H1 (cell line): ENCODE results near the gene MBD5. TPM values are rescaled to one million over a fixed set of nuclear protein-coding genes. Genes with fewer than 3 reads are reported as not detected.

Experiments used
- CTCF ChIA-PET: fragments of 300-600 bp; sonication (Branson Sonifier 250); formaldehyde crosslinking; loops from one replicate; lab custom pipeline; 2021; ENCODE audit not compliant: partially characterized antibody; lab: Charles Lee
- POLR2A ChIA-PET: fragments of 300-600 bp; sonication (Branson Sonifier 250); formaldehyde crosslinking; loops from one replicate; lab custom pipeline; 2021; ENCODE audit warnings: inconsistent platforms; ENCODE audit not compliant: partially characterized antibody; lab: Charles Lee
- DNase-seq, 2 experiments: peaks; one replicate each; pipeline versions ENCODE4 v3.0.0 to v3.0.0-alpha.2; 2010 to 2022; ENCODE audit warnings: low spot score in 2 of 2, low read depth in 1 of 2, mixed read lengths in 1 of 2
- FAIRE-seq: peaks from 2 replicates; lab custom pipeline; 2011; peaks lifted over from hg19 to GRCh38; lab: Jason Lieb, UNC
- H2AFZ ChIP-seq: 2 replicates; pipeline ENCODE4 v1.8.1; 2012; ENCODE audit warnings: low read length, inconsistent platforms
- H2AK5ac ChIP-seq: 2 replicates; pipeline ENCODE4 v1.6.1; 2013; ENCODE audit warnings: low read depth, low read length
- H2BK120ac ChIP-seq: replicated peaks from 2 replicates; pipeline ENCODE3; 2013; ENCODE audit warnings: low read depth, low read length, inconsistent platforms
- H2BK12ac ChIP-seq: 2 replicates; pipeline ENCODE4 v1.6.1; 2013; ENCODE audit warnings: low read depth, low read length
- H2BK15ac ChIP-seq: 2 replicates; pipeline ENCODE4 v1.6.1; 2013; ENCODE audit warnings: low read length
- H2BK20ac ChIP-seq: 2 replicates; pipeline ENCODE4 v1.6.1; 2013; ENCODE audit warnings: low read length
- H2BK5ac ChIP-seq: 2 replicates; pipeline ENCODE4 v1.6.1; 2013; ENCODE audit warnings: low read depth, low read length
- H3K14ac ChIP-seq: 2 replicates; pipeline ENCODE4 v1.6.1; 2013; ENCODE audit warnings: inconsistent platforms; ENCODE audit not compliant: insufficient read length
- H3K18ac ChIP-seq: 2 replicates; pipeline ENCODE4 v1.6.1; 2013; ENCODE audit warnings: low read length; ENCODE audit errors: extremely low read depth
- H3K23ac ChIP-seq: 2 replicates; pipeline ENCODE4 v1.6.1; 2013; ENCODE audit warnings: inconsistent platforms; ENCODE audit not compliant: insufficient read length
- H3K23me2 ChIP-seq: 2 replicates; pipeline ENCODE4 v1.6.1; 2013; ENCODE audit warnings: low read depth, low read length
- H3K27ac ChIP-seq: 2 replicates; pipeline ENCODE4 v1.6.1; 2011; ENCODE audit warnings: low read depth, low read length, inconsistent platforms
- H3K27me3 ChIP-seq, 4 experiments: replicated peaks in 1 of 4; 1 replicate in 1 of 4; 2 replicates in 3 of 4; pipeline versions ENCODE4 v1.6.1 to v1.8.1; 2011 to 2013; ENCODE audit warnings: low read length in 3 of 4, mild to moderate bottlenecking in 3 of 4, inconsistent platforms in 2 of 4, mixed read lengths in 2 of 4, moderate library complexity in 1 of 4; ENCODE audit not compliant: control insufficient read depth in 3 of 4, insufficient read depth in 3 of 4; ENCODE audit errors: extremely low read depth in 1 of 4
- H3K36me3 ChIP-seq, 4 experiments: 2 replicates each; pipeline versions ENCODE4 v1.6.1 to v1.8.1; 2011 to 2013; ENCODE audit warnings: mild to moderate bottlenecking in 4 of 4, low read length in 3 of 4, moderate library complexity in 2 of 4, control low read depth in 1 of 4, inconsistent platforms in 1 of 4; ENCODE audit not compliant: insufficient read depth in 4 of 4, control insufficient read depth in 2 of 4
- H3K4ac ChIP-seq: replicated peaks from 2 replicates; pipeline ENCODE3; 2013; ENCODE audit warnings: low read length, low read depth, mixed read lengths, inconsistent platforms; ENCODE audit not compliant: insufficient read length
- H3K4me1 ChIP-seq, 4 experiments: replicated peaks in 1 of 4; 1 replicate in 1 of 4; 2 replicates in 3 of 4; pipeline versions ENCODE4 v1.6.1 to v1.8.1; 2011 to 2013; ENCODE audit warnings: low read length in 3 of 4, inconsistent platforms in 2 of 4, mixed read lengths in 1 of 4; ENCODE audit not compliant: insufficient read depth in 4 of 4, control insufficient read depth in 3 of 4
- H3K4me2 ChIP-seq, 2 experiments: 2 replicates each; pipeline versions ENCODE4 v1.6.1 to v1.8.1; 2011 to 2013; ENCODE audit warnings: low read depth in 2 of 2, low read length in 2 of 2, control low read depth in 1 of 2, inconsistent platforms in 1 of 2, mild to moderate bottlenecking in 1 of 2; ENCODE audit not compliant: insufficient read depth in 1 of 2
- H3K4me3 ChIP-seq, 4 experiments: fragments of 200-600, 300-600 bp in 1 of 4; sonication (generic), shearing (Covaris generic), sonication (Bioruptor Twin) in 1 of 4; 2 replicates each; pipeline versions ENCODE4 v1.5.1 to v1.8.1; 2011 to 2016; ENCODE audit warnings: low read length in 4 of 4, low read depth in 3 of 4, control low read depth in 2 of 4, inconsistent platforms in 2 of 4, mild to moderate bottlenecking in 2 of 4, mixed read lengths in 1 of 4, moderate library complexity in 1 of 4; ENCODE audit not compliant: insufficient read depth in 2 of 4; ENCODE audit errors: extremely low read depth in 1 of 4
- H3K56ac ChIP-seq: replicated peaks from 2 replicates; pipeline ENCODE3; 2013; ENCODE audit warnings: low read depth, mild to moderate bottlenecking, mixed read lengths, low read length, inconsistent platforms; ENCODE audit not compliant: insufficient read length
- H3K79me1 ChIP-seq: 2 replicates; pipeline ENCODE4 v1.6.1; 2013; ENCODE audit warnings: low read depth, low read length, control low read depth
- H3K79me2 ChIP-seq, 2 experiments: 2 replicates each; pipeline versions ENCODE4 v1.6.1 to v1.8.1; 2012 to 2013; ENCODE audit warnings: low read length in 2 of 2, mild to moderate bottlenecking in 2 of 2, inconsistent platforms in 1 of 2; ENCODE audit not compliant: insufficient read depth in 2 of 2, control insufficient read depth in 1 of 2
- H3K9ac ChIP-seq, 4 experiments: replicated peaks in 1 of 4; 1 replicate in 1 of 4; 2 replicates in 3 of 4; pipeline versions ENCODE4 v1.6.1 to v1.8.1; 2011 to 2013; ENCODE audit warnings: low read depth in 3 of 4, low read length in 3 of 4, control low read depth in 2 of 4, mild to moderate bottlenecking in 2 of 4, moderate library complexity in 2 of 4, inconsistent platforms in 1 of 4; ENCODE audit errors: extremely low read depth in 1 of 4
- H3K9me3 ChIP-seq, 2 experiments: 2 replicates each; pipeline versions ENCODE4 v1.6.1 to v1.8.1; 2012 to 2013; ENCODE audit warnings: mild to moderate bottlenecking in 2 of 2, moderate library complexity in 2 of 2, control low read depth in 1 of 2, inconsistent platforms in 1 of 2, low read depth in 1 of 2, low read length in 1 of 2, mixed read lengths in 1 of 2; ENCODE audit not compliant: insufficient read depth in 2 of 2
- H4K20me1 ChIP-seq, 2 experiments: replicated peaks in 1 of 2; 2 replicates each; pipeline versions ENCODE3 to v1.8.1; 2011 to 2013; ENCODE audit warnings: inconsistent platforms in 2 of 2, low read length in 2 of 2, mild to moderate bottlenecking in 1 of 2; ENCODE audit not compliant: insufficient read depth in 2 of 2, control insufficient read depth in 1 of 2
- H4K5ac ChIP-seq: 2 replicates; pipeline ENCODE4 v1.6.1; 2013; ENCODE audit warnings: low read length, low read depth, mixed read lengths, inconsistent platforms; ENCODE audit not compliant: insufficient read length
- H4K8ac ChIP-seq: 2 replicates; pipeline ENCODE4 v1.8.0; 2013; ENCODE audit warnings: mild to moderate bottlenecking, moderate library complexity, low read length, inconsistent platforms; ENCODE audit not compliant: insufficient read depth; ENCODE audit errors: extremely low read depth
- H4K91ac ChIP-seq: replicated peaks from 2 replicates; pipeline ENCODE3; 2013; ENCODE audit warnings: low read length, mixed read lengths, inconsistent platforms; ENCODE audit not compliant: insufficient read length
- FOSL1 ChIP-seq: IDR thresholded peaks from 2 replicates; pipeline ENCODE4 v1.6.1; 2011; ENCODE audit warnings: mild to moderate bottlenecking, low read depth, low read length, moderate library complexity; ENCODE audit not compliant: insufficient read depth
- PHF8 ChIP-seq: fragments of 200-600 bp; sonication (generic); conservative IDR thresholded peaks from 2 replicates; pipeline ENCODE4 v1.7.1; 2012; ENCODE audit warnings: low read depth, mild to moderate bottlenecking, inconsistent platforms, low read length, moderate library complexity
- POLR2AphosphoS5 ChIP-seq: IDR thresholded peaks from 2 replicates; pipeline ENCODE4 v1.6.1; 2011; ENCODE audit warnings: low read depth, low read length
- TAF7 ChIP-seq: optimal IDR thresholded peaks from 2 replicates; pipeline ENCODE3; 2011; ENCODE audit warnings: low read depth, mild to moderate bottlenecking, inconsistent platforms, low read length, moderate library complexity, borderline replicate concordance
- TCF12 ChIP-seq: IDR thresholded peaks from 2 replicates; pipeline ENCODE4 v1.6.1; 2011; ENCODE audit warnings: low read depth, mild to moderate bottlenecking, low read length
- WGBS, 2 experiments: shearing (Covaris generic) in 1 of 2; methylation state at CpG; one replicate each; pipeline versions ENCODE4 v1.1.6 to v1.1.7; 2013 to 2015; ENCODE audit warnings: low lambda C conversion rate in 2 of 2, mixed read lengths in 2 of 2, inconsistent platforms in 1 of 2, low coverage in 1 of 2, missing lambda C conversion rate in 1 of 2; ENCODE audit not compliant: insufficient replicate concordance in 2 of 2, insufficient coverage in 1 of 2, insufficient read length in 1 of 2; ENCODE audit errors: extremely low coverage in 1 of 2, missing lambda C conversion rate in 1 of 2; 5-methylcytosine and 5-hydroxymethylcytosine counted together
- polyA plus RNA-seq, 7 experiments: library from polyadenylated mRNA; depleted of rRNA in 3 of 7; stranded (reverse) in 5 of 7; unstranded in 2 of 7; fragments of >200 nt in 5 of 7; fragments of 200-250 nt in 2 of 7; gene quantifications; 1 replicate in 5 of 7; 2 replicates in 1 of 7; 4 replicates in 1 of 7; pipeline versions ENCODE4 v1.2.1 to v1.2.3, GENCODE V29; 2011 to 2013; ENCODE audit warnings: missing spikeins in 2 of 7, mixed read lengths in 2 of 7
- total RNA-seq: library from RNA; stranded (reverse); fragmentation: NEBNext Ultra II Directional; extraction: Animal tissue kit (Norgen Biotek cat#: 25700); gene quantifications from 2 replicates; pipeline ENCODE4 v1.2.1, GENCODE V29; 2021
- TF ChIP-seq, protein P1 (sequence below): IDR thresholded peaks from 2 replicates; pipeline ENCODE4 v1.6.1; 2011; ENCODE audit warnings: low read depth, mild to moderate bottlenecking, low read length; ENCODE audit not compliant: insufficient read depth

Gene MBD5
- total and polyA plus RNA-seq, 2 of the 8 experiments (the other 6 are each of a cell fraction or from before 2014, with no cell fraction given) = 9.7 to 29.4 TPM

DNA sequence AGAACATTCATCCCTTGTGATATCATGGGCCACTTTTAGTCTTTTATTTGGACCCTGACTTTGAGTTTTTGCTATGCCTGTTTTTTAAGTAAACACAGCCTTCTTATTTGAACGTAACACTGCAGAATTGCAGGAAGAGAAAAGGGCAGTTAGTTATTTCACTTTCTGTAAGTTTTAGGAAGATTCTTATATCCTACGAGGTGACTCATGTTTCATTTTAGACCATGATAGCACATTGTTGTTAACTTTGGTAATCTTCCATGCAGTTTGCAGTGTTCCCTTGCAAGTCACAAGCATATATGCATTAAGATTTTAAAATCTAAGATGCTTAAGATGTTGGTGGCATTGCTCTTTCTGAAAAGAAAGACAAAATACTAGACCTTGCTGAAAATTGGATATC is 495.1 kb downstream of the MBD5 start:
- H3K79me1 ChIP-seq = no peaks in the 10 kb centered on the region
- peaks cover 0 to 7% (median 4%) of the 10 kb centered on the region in 4 experiments; a peak in 5 of 7 replicates for H3K4me1 ChIP-seq
- H3K23me2 ChIP-seq = peaks cover 2% of the 10 kb centered on the region; the same call in 1 of the 2 replicates
- DNase-seq = no peak
- H3K4me2 ChIP-seq = no peak overlapping the region
- no peak overlapping the region for H3K18ac ChIP-seq
- no peak overlapping the region for H4K5ac ChIP-seq
- no peaks in the 10 kb centered on the region for H3K27me3 ChIP-seq
- no peak overlapping the region for H3K4me3 ChIP-seq
- FAIRE-seq = no peak
- H4K8ac ChIP-seq = no peak overlapping the region
- H3K14ac ChIP-seq = no peak overlapping the region
- H3K27ac ChIP-seq = no peak overlapping the region
- no peak overlapping the region for H2AFZ ChIP-seq
- ChIA-PET CTCF (no interaction called here), POLR2A (no interaction called here)
- no peak overlapping the region for H2BK12ac ChIP-seq
- TF ChIP-seq FOSL1 (no peak), PHF8 (no peak), TCF12 (no peak), POLR2AphosphoS5 (no peak), TAF7 (no peak)
- TF ChIP-seq, protein P1, sequence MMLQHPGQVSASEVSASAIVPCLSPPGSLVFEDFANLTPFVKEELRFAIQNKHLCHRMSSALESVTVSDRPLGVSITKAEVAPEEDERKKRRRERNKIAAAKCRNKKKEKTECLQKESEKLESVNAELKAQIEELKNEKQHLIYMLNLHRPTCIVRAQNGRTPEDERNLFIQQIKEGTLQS = no peak
- H4K20me1 ChIP-seq = no peaks in the 10 kb centered on the region
- no peak overlapping the region for H2BK20ac ChIP-seq
- H3K23ac ChIP-seq = no peak overlapping the region
- no peak overlapping the region for H2BK5ac ChIP-seq
- no peak overlapping the region for H3K4ac ChIP-seq
- H3K36me3 ChIP-seq = no peaks in the 10 kb centered on the region
- H2BK120ac ChIP-seq = no peak overlapping the region
- no peak overlapping the region for H4K91ac ChIP-seq
- no peaks in the 10 kb centered on the region for H3K79me2 ChIP-seq
- no peaks in the 10 kb centered on the region for H3K9me3 ChIP-seq
- H2BK15ac ChIP-seq = no peak overlapping the region
- H3K56ac ChIP-seq = no peak overlapping the region
- no peak overlapping the region for H2AK5ac ChIP-seq
- 95% methylated on average over 2 of the region's 2 CpGs; no CpG with 5 or more reads in 1 of the 2 experiments for WGBS, 2 experiments
- H3K9ac ChIP-seq = no peak overlapping the region
